ENCODE data around the gene CD8B2.
"Not testable (repeated sequence)": the region's sequence is repeated elsewhere in the genome, so short reads cannot be mapped to it uniquely, and the experiment has no call there.

- TF ChIP-seq CTCF (IDR thresholded peaks at IDR 0.05; ENCODE audit: low read length); EZH2 (IDR thresholded peaks at IDR 0.05; ENCODE audit: borderline replicate concordance, low read length): not testable (repeated sequence)
These were observed 7.6 kb upstream of the CD8B2 start for GRCh38 chr2:106479563-106479962.
